Astrocyte (in vitro differentiated cells and primary cell): ENCODE results near the gene KYNU. TPM values are rescaled to one million over a fixed set of nuclear protein-coding genes. Genes with fewer than 3 reads are reported as not detected.

Source experiments
- DNase-seq: peaks from one replicate; pipeline ENCODE4 v3.0.0-alpha.2; 2010; ENCODE audit warnings: low read depth
- FAIRE-seq: peaks from 2 replicates; lab custom pipeline; 2011; peaks lifted over from hg19 to GRCh38; lab: Jason Lieb, UNC
- H2AFZ ChIP-seq: 2 replicates; pipeline ENCODE4 v1.6.0; 2012; ENCODE audit warnings: low read depth, low read length, inconsistent platforms
- H3K27ac ChIP-seq: 2 replicates; pipeline ENCODE4 v1.5.1; 2011; ENCODE audit warnings: low read depth, low read length, inconsistent platforms
- H3K27me3 ChIP-seq: 2 replicates; pipeline ENCODE4 v1.6.0; 2011; ENCODE audit warnings: low read length, inconsistent platforms; ENCODE audit not compliant: insufficient read depth
- H3K36me3 ChIP-seq: 2 replicates; pipeline ENCODE4 v1.5.1; 2011; ENCODE audit warnings: low read length, inconsistent platforms; ENCODE audit not compliant: insufficient read depth
- H3K4me1 ChIP-seq: 2 replicates; pipeline ENCODE4 v1.5.1; 2011; ENCODE audit warnings: low read length, inconsistent platforms; ENCODE audit not compliant: insufficient read depth
- H3K4me2 ChIP-seq: 2 replicates; pipeline ENCODE4 v1.6.0; 2012; ENCODE audit warnings: low read length, inconsistent platforms
- H3K4me3 ChIP-seq: 2 replicates; pipeline ENCODE4 v1.5.1; 2011; ENCODE audit warnings: low read depth, mild to moderate bottlenecking, low read length, inconsistent platforms; ENCODE audit not compliant: insufficient read depth
- H3K79me2 ChIP-seq: 2 replicates; pipeline ENCODE4 v1.6.0; 2012; ENCODE audit warnings: mild to moderate bottlenecking, low read length, inconsistent platforms; ENCODE audit not compliant: insufficient read depth
- H3K9ac ChIP-seq: 2 replicates; pipeline ENCODE4 v1.6.0; 2012; ENCODE audit warnings: mild to moderate bottlenecking, low read length, inconsistent platforms
- H3K9me3 ChIP-seq: 2 replicates; pipeline ENCODE4 v1.5.1; 2012; ENCODE audit warnings: low read depth, mild to moderate bottlenecking, low read length, inconsistent platforms; ENCODE audit not compliant: insufficient read depth
- H4K20me1 ChIP-seq: 2 replicates; pipeline ENCODE4 v1.6.0; 2012; ENCODE audit warnings: low read length, inconsistent platforms; ENCODE audit not compliant: insufficient read depth
- H3K27ac Mint-ChIP-seq: one replicate; pipeline ENCODE4 v1.8.0; 2021; ENCODE audit warnings: mild to moderate bottlenecking, mixed read lengths; ENCODE audit not compliant: unreplicated experiment
- H3K27me3 Mint-ChIP-seq: one replicate; pipeline ENCODE4 v1.8.0; 2021; ENCODE audit warnings: low read depth, mixed read lengths; ENCODE audit not compliant: unreplicated experiment
- H3K36me3 Mint-ChIP-seq: one replicate; pipeline ENCODE4 v1.8.0; 2021; ENCODE audit warnings: low read depth, mixed read lengths; ENCODE audit not compliant: unreplicated experiment
- H3K4me1 Mint-ChIP-seq: one replicate; pipeline ENCODE4 v1.8.0; 2021; ENCODE audit warnings: low read depth, mixed read lengths; ENCODE audit not compliant: unreplicated experiment
- H3K4me3 Mint-ChIP-seq: one replicate; pipeline ENCODE4 v1.8.0; 2021; ENCODE audit warnings: mild to moderate bottlenecking, moderate library complexity, mixed read lengths; ENCODE audit not compliant: unreplicated experiment
- H3K9me3 Mint-ChIP-seq: one replicate; pipeline ENCODE4 v1.8.0; 2021; ENCODE audit warnings: mild to moderate bottlenecking, mixed read lengths; ENCODE audit not compliant: unreplicated experiment
- EZH2 ChIP-seq: IDR thresholded peaks from 2 replicates; pipeline ENCODE4 v1.6.1; 2012; ENCODE audit warnings: mild to moderate bottlenecking, low read length, inconsistent platforms; ENCODE audit not compliant: insufficient read depth
- total RNA-seq: library from RNA; stranded (reverse); gene quantifications from 2 replicates; pipeline ENCODE4 v1.2.1, GENCODE V29; 2021
- TF ChIP-seq, protein P1 (sequence below): IDR thresholded peaks from 2 replicates; pipeline ENCODE4 v1.5.1; 2011; ENCODE audit warnings: low read depth, mild to moderate bottlenecking, inconsistent platforms, low read length, moderate library complexity; ENCODE audit not compliant: insufficient read depth

The KYNU gene
- total RNA-seq, 1 donor from 2014 or later = 1.2 TPM

DNA sequence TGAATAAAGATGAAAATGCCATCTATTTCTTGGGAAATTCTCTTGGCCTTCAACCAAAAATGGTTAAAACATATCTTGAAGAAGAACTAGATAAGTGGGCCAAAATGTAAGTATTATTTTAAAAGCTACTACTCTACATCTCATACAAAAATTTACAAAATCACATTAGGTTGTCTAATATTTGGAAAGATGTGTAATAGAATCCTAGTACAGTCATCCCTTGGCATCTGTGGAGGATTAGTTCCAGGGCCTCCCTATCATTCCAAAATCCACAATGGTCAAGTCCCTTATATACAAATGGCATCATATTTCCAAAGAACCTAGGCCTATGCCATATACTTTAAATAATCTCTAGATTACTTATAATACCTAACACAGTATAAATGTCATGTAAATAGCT lies 41.2 kb downstream of the KYNU start:
- H3K4me3 ChIP-seq = no peak overlapping the region
- H3K4me1 ChIP-seq = no peaks in the 10 kb centered on the region
- H3K36me3 Mint-ChIP-seq = no peaks in the 10 kb centered on the region
- H3K27me3 ChIP-seq = no peaks in the 10 kb centered on the region
- H3K79me2 ChIP-seq = no peaks in the 10 kb centered on the region
- H3K4me3 Mint-ChIP-seq = no peak overlapping the region
- H3K9me3 ChIP-seq = peaks cover 3% of the 10 kb centered on the region
- H2AFZ ChIP-seq = no peak overlapping the region
- FAIRE-seq (no peak), DNase-seq (peak; percentile 9)
- H3K27me3 Mint-ChIP-seq = no peaks in the 10 kb centered on the region
- H3K9ac ChIP-seq = no peak overlapping the region
- TF ChIP-seq, protein P1, sequence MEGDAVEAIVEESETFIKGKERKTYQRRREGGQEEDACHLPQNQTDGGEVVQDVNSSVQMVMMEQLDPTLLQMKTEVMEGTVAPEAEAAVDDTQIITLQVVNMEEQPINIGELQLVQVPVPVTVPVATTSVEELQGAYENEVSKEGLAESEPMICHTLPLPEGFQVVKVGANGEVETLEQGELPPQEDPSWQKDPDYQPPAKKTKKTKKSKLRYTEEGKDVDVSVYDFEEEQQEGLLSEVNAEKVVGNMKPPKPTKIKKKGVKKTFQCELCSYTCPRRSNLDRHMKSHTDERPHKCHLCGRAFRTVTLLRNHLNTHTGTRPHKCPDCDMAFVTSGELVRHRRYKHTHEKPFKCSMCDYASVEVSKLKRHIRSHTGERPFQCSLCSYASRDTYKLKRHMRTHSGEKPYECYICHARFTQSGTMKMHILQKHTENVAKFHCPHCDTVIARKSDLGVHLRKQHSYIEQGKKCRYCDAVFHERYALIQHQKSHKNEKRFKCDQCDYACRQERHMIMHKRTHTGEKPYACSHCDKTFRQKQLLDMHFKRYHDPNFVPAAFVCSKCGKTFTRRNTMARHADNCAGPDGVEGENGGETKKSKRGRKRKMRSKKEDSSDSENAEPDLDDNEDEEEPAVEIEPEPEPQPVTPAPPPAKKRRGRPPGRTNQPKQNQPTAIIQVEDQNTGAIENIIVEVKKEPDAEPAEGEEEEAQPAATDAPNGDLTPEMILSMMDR = no peak
- no peak for TF ChIP-seq EZH2
- no peak overlapping the region for H3K27ac Mint-ChIP-seq
- no peaks in the 10 kb centered on the region for H4K20me1 ChIP-seq
- no peaks in the 10 kb centered on the region for H3K9me3 Mint-ChIP-seq
- H3K4me1 Mint-ChIP-seq = no peaks in the 10 kb centered on the region
- no peak overlapping the region for H3K4me2 ChIP-seq
- no peaks in the 10 kb centered on the region for H3K36me3 ChIP-seq
- no peak overlapping the region for H3K27ac ChIP-seq

DNA sequence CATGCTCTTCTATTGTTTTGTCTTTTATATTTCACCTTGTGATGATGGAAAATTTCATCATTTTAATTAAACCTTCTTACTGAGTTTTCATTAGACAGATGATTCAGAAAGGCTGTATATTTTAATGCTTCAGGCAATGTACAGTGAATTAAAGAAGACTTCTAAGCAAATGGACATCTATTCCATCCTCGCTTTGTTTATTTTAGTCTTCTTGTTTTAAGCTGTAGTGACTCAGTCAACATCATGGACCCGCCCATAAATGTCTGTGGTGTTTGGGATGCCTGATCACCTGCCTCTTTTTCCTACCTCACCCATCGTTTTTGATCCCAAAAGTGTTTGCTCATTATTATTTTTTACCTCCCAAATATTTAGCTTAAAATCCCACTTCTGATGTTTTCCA lies 43.1 kb downstream of the KYNU start:
- H3K4me3 ChIP-seq = no peak overlapping the region
- no peaks in the 10 kb centered on the region for H3K27me3 Mint-ChIP-seq
- H3K36me3 Mint-ChIP-seq = no peaks in the 10 kb centered on the region
- H3K4me3 Mint-ChIP-seq = no peak overlapping the region
- H3K9me3 ChIP-seq = peaks cover 3% of the 10 kb centered on the region
- DNase-seq (no peak), FAIRE-seq (no peak)
- TF ChIP-seq, protein P1 = no peak
- no peak for TF ChIP-seq EZH2
- no peaks in the 10 kb centered on the region for H3K4me1 ChIP-seq
- no peak overlapping the region for H3K27ac Mint-ChIP-seq
- no peaks in the 10 kb centered on the region for H3K36me3 ChIP-seq
- H3K4me1 Mint-ChIP-seq = no peaks in the 10 kb centered on the region
- H3K27ac ChIP-seq = no peak overlapping the region
- H3K79me2 ChIP-seq = no peaks in the 10 kb centered on the region
- H3K4me2 ChIP-seq = no peak overlapping the region
- no peaks in the 10 kb centered on the region for H3K9me3 Mint-ChIP-seq
- H3K9ac ChIP-seq = no peak overlapping the region
- no peaks in the 10 kb centered on the region for H3K27me3 ChIP-seq
- H2AFZ ChIP-seq = no peak overlapping the region
- H4K20me1 ChIP-seq = no peaks in the 10 kb centered on the region

DNA sequence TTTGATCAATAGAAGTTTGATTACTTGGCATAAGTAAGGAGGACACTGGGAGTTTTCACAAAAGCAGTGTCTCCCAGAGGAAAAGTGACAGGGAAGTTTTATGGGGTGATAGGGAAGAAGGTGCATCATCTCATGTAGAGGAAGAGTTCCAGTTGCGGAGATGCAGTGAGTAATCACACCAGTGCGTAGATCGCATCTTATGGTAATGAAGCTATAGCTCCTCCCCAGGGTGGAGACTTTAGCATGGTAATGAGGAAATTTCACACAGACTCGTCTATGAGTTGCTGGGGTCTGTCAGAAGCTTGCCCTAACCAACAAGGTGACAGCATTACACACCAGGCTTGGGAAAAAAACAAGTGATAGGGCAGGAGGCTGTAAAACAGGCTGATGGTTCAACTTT lies 49.0 kb downstream of the KYNU start:
- H3K4me3 ChIP-seq = no peak overlapping the region
- Mint-ChIP-seq H3K36me3 (no peaks in the 10 kb centered on the region), H3K27me3 (no peaks in the 10 kb centered on the region), H3K27ac (no peak overlapping the region), H3K4me3 (no peak overlapping the region), H3K4me1 (no peaks in the 10 kb centered on the region), H3K9me3 (no peaks in the 10 kb centered on the region)
- no peaks in the 10 kb centered on the region for H3K4me1 ChIP-seq
- no peak overlapping the region for H2AFZ ChIP-seq
- H3K36me3 ChIP-seq = no peaks in the 10 kb centered on the region
- peaks cover 3% of the 10 kb centered on the region for H3K9me3 ChIP-seq
- H3K27ac ChIP-seq = no peak overlapping the region
- H3K9ac ChIP-seq = no peak overlapping the region
- H3K79me2 ChIP-seq = no peaks in the 10 kb centered on the region
- H4K20me1 ChIP-seq = no peaks in the 10 kb centered on the region
- no peak for FAIRE-seq
- TF ChIP-seq EZH2 = no peak
- TF ChIP-seq, protein P1 = no peak
- H3K4me2 ChIP-seq = no peak overlapping the region
- DNase-seq = no peak
- H3K27me3 ChIP-seq = no peaks in the 10 kb centered on the region
